Dendritic cell treated with granulocyte-macrophage colony-stimulating factor and Interleukin-4, amounts not matched to agents 40 ng/mL and 50 ng/mL, for 4 days (primary cell): ENCODE results near the gene RNPS1.
A peak's percentile ranks its signal among the peaks of the same experiment; 100 is the strongest.

Source experiments
- H3K27ac Mint-ChIP-seq: one replicate; pipeline ENCODE4 v1.8.0; 2022; ENCODE audit warnings: mild to moderate bottlenecking, mixed read lengths
- H3K27me3 Mint-ChIP-seq: one replicate; pipeline ENCODE4 v1.8.0; 2022; ENCODE audit warnings: mild to moderate bottlenecking, mixed read lengths
- H3K36me3 Mint-ChIP-seq: one replicate; pipeline ENCODE4 v1.8.0; 2022; ENCODE audit warnings: low read depth, mixed read lengths
- H3K4me1 Mint-ChIP-seq: one replicate; pipeline ENCODE4 v1.8.0; 2022; ENCODE audit warnings: low read depth, mixed read lengths
- H3K4me3 Mint-ChIP-seq: one replicate; pipeline ENCODE4 v1.8.0; 2022; ENCODE audit warnings: mild to moderate bottlenecking, moderate library complexity, mixed read lengths
- H3K9me3 Mint-ChIP-seq: one replicate; pipeline ENCODE4 v1.8.0; 2022; ENCODE audit warnings: mixed read lengths
- intact Hi-C: fragments of 100-400 bp; cut with micrococcal nuclease; formaldehyde crosslinking; loops from one replicate; pipeline ENCODE4 v1.15.0; 2022

RNPS1 gene, protein sequence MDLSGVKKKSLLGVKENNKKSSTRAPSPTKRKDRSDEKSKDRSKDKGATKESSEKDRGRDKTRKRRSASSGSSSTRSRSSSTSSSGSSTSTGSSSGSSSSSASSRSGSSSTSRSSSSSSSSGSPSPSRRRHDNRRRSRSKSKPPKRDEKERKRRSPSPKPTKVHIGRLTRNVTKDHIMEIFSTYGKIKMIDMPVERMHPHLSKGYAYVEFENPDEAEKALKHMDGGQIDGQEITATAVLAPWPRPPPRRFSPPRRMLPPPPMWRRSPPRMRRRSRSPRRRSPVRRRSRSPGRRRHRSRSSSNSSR

DNA sequence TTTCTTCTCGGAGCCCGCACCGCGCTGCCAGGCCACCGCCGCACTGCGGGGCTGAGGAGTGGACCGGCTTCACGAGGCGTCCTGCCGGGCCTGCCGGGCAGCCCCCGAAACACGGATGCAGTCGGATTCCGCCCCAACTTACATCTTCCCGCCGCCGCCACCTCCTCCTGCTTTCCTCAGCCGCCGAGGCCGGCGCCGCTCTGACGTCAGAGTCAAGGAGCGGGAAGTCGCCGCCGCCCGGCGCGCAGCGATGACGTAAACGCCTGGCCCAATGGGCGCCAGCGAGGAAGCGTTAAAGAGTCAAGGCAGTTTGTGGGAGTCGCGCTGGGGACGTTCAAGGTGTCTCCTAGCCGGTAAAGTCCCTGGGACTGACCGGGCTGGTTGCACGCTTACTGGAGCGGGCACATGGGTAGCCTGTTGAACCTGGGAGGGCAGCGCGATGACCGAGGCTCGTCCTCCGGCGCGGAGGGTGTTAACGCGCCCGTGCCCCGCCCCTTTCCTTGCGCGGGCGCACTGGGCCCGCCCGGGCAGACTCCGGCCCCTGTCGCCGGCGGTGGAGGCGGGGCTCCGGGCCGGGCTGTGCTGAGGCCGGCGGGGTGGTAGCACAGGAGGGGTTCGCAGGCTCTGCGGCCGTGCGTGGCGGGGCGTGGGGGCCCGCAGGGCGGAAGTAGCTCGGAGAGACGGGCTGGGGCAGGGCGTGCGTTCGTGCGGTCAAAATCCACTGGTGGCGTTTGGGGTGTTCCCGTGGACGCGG lies at the start of gene RNPS1:
Gene RNPS1, minus strand, starts transcription at position 214 of the 754 bp plus-strand sequence. CDS start 3,483 bp downstream, outside the sequence.
- intact Hi-C loops: loop anchor here (1.0 to 10.0 kb wide), 2 partner anchors 17 to 237 kb away; partner anchors contain the start of gene ECI1
- Mint-ChIP-seq H3K4me3 (peak within 1 kb of the TSS; percentile 97), H3K4me1 (peaks cover 62% of the 10 kb centered on the region), H3K9me3 (no peaks in the 10 kb centered on the region), H3K36me3 (peaks cover 66% of the 10 kb centered on the region), H3K27me3 (no peaks in the 10 kb centered on the region), H3K27ac (peak within 1 kb of the TSS; percentile 98)

DNA sequence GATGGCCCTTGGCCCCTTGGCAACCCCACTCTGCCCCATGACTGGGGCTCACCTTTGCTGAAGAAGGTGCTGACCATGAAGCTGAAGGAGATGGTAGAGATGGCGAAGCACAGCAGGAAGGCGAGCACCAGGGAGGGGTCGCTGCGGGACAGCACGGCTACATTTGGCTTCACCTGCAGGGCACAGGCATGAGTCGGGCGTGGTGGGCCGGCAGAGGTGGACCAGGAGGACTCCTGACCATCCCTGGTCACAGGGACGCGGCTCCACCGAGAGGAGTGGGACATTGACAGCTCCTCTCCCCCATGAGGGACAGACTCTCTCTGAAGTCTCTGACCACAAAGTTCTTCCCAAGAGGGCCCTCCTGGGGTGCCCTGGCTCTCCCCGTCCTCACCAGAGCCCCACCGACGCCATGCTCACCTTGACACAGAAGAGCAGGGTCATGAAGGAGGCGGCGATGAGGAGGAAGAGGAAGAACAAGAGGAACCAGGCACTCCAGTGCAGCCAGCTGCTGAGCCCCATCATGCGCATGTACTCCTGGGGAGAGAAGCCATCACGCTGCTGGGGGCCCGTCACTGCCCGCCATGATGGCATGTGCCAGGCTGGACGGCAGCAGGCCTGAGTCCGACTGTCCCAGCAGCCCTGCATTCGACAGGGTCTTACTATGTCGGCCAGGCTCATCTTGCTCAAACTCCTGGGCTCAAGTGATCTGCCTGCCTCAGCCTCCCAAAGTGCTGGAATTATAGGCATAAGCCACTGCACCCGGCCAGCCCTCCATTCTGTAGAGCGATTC lies 49.5 kb upstream of the RNPS1 start:
- H3K4me1 Mint-ChIP-seq: no peaks in the 10 kb centered on the region
- no peaks in the 10 kb centered on the region for H3K9me3 Mint-ChIP-seq
- no peak overlapping the region for H3K27ac Mint-ChIP-seq
- no peak overlapping the region for H3K4me3 Mint-ChIP-seq
- intact Hi-C loops: no loop called here
- H3K27me3 Mint-ChIP-seq: no peaks in the 10 kb centered on the region
- H3K36me3 Mint-ChIP-seq: no peaks in the 10 kb centered on the region

DNA sequence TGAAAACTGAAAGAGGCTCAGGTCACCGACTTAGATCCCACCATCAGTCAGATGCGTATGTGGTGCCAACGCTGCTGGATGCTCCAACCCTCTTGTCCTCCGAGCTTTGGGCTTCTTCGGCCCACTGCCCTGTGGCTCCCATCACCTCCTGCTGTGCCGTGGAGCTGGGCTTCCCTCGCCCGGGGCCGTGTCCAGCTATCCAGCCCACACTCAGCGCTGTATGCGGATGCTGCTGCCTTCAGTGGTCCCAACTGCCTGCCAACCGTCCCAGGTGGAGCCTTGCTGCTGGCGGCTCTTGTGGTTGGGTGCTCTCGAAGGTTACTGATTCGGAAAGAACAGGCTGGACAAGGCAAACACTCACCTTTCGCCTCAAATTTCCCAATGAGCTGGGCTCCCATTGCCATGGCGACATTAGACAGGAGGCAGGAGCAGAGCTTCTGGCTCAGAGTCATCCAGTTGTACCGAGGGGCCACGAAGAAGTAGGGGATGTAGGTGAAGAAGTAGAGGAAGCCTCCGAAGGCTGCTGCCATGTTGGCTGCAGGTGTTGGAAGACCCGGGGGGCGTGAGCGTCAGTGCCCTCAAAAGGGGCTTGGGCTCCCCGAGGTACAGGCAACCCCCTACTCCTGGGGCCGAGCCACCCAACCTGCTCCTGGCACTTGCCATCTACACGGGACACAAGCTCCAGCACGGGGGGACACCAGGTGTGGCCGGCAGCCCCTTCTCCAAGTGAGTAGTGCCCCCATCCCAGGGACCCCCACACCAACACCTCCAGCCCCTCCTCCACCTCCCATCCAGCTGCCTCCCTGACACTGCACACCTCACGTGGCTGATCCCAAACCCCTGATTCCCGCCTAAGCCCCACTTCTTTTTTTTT lies 40.4 kb upstream of the RNPS1 start:
- H3K27ac Mint-ChIP-seq: no peak overlapping the region
- intact Hi-C loops: no loop called here
- no peak overlapping the region for H3K4me3 Mint-ChIP-seq
- H3K9me3 Mint-ChIP-seq: no peaks in the 10 kb centered on the region
- H3K27me3 Mint-ChIP-seq: no peaks in the 10 kb centered on the region
- no peaks in the 10 kb centered on the region for H3K4me1 Mint-ChIP-seq
- H3K36me3 Mint-ChIP-seq: no peaks in the 10 kb centered on the region

DNA sequence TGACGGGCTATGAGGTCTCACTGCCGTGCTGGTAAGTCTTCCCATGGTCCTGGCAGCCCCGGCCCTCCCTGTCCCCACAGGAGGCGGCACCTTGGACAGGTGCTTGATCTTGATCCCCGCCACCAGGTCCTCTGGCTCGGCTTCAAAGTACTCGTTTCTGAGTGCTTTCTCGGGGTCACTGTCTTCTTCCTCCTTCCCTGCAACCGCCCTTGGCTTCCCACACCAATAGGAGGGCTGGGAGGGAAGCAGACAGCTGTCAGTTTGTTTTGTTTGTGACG lies 31.9 kb upstream of the RNPS1 start:
- no peaks in the 10 kb centered on the region for H3K36me3 Mint-ChIP-seq
- H3K4me1 Mint-ChIP-seq: peaks cover 16% of the 10 kb centered on the region
- H3K27ac Mint-ChIP-seq: no peak overlapping the region
- H3K9me3 Mint-ChIP-seq: no peaks in the 10 kb centered on the region
- H3K4me3 Mint-ChIP-seq: no peak overlapping the region
- intact Hi-C loops: no loop called here
- no peaks in the 10 kb centered on the region for H3K27me3 Mint-ChIP-seq

DNA sequence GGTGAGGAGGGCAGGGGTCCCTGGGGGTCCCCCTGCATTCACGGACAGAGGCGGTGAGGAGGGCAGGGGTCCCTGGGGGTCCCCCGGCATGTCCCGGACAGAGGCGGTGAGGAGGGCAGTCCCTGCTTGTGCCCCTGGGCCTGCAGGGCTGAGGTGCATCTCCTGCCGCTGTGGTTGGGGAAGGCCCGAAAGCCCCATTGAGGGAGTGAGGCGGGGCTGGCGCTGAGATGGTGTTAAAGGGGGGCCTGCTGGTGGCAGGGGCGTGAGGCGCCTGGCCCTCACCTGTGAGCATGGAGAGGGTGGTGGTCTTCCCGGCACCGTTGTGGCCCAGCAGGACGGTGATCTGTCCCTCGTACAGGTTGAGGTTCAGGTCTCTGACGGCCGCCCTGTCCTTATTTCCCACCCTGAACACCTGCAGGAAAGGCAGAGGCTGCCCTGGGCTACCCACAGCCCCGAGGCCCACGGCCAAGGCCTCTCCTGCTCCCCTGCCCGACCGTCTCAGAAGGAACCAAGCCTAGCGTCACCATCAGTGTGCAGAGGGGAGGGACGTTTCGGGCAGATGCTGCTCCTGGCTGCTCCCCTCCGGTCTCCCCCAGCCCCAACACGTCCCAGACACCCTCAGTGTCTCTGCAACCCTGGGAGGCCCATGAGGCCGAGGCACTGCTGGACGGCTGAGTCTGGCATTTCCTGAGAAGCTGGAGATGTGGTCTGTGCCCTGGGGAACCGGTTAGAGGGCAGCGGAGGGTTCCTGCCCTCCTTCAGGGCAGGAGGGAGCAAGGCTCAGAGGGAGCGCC lies 31.4 kb upstream of the RNPS1 start:
- no peaks in the 10 kb centered on the region for H3K9me3 Mint-ChIP-seq
- H3K4me3 Mint-ChIP-seq: no peak overlapping the region
- H3K4me1 Mint-ChIP-seq: peaks cover 16% of the 10 kb centered on the region
- no peaks in the 10 kb centered on the region for H3K27me3 Mint-ChIP-seq
- H3K36me3 Mint-ChIP-seq: no peaks in the 10 kb centered on the region
- H3K27ac Mint-ChIP-seq: no peak overlapping the region
- intact Hi-C loops: no loop called here

DNA sequence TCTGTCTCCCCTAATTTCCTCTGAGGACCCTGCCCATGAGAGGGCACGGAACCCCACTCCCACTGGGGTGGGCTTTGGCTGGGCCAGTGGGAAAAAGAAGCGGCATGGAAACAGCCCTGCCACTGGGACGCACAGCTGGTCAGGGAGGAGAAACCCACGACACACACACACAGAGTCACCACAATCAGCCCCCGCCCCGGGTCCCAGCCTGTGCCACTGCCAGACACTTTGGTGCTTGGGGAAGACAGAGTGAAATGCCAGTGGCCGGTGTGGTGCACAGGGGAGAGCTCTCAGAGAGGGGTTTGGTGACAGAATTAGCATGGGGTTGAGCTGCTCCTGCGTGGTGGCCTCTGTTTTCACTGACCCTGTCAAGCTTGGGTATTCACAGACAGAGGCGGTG lies 30.7 kb upstream of the RNPS1 start:
- Mint-ChIP-seq H3K4me3 (no peak overlapping the region), H3K27me3 (no peaks in the 10 kb centered on the region), H3K36me3 (no peaks in the 10 kb centered on the region), H3K4me1 (peaks cover 16% of the 10 kb centered on the region), H3K27ac (no peak overlapping the region), H3K9me3 (no peaks in the 10 kb centered on the region)
- intact Hi-C loops: no loop called here

DNA sequence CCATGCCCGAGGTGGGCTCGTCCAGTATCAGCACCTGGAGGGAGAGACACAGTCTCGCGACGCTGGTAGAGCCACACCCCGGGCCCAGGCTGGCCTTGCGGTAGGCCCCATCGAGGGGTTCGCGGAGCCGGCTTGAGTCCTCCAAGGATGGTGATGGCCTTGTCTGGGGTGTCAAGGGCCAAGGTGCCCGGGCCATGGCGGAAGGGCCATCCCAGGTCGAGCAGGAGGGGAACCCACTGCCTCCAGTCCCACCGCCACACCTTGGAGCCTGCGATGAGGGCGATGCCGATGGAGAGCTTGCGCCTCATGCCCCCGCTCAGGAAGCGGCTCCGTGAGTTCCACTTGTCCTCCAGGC lies 29.6 kb upstream of the RNPS1 start:
- Mint-ChIP-seq H3K4me3 (no peak overlapping the region), H3K4me1 (peaks cover 16% of the 10 kb centered on the region), H3K27me3 (no peaks in the 10 kb centered on the region), H3K36me3 (no peaks in the 10 kb centered on the region), H3K27ac (no peak overlapping the region), H3K9me3 (no peaks in the 10 kb centered on the region)
- intact Hi-C loops: no loop called here

DNA sequence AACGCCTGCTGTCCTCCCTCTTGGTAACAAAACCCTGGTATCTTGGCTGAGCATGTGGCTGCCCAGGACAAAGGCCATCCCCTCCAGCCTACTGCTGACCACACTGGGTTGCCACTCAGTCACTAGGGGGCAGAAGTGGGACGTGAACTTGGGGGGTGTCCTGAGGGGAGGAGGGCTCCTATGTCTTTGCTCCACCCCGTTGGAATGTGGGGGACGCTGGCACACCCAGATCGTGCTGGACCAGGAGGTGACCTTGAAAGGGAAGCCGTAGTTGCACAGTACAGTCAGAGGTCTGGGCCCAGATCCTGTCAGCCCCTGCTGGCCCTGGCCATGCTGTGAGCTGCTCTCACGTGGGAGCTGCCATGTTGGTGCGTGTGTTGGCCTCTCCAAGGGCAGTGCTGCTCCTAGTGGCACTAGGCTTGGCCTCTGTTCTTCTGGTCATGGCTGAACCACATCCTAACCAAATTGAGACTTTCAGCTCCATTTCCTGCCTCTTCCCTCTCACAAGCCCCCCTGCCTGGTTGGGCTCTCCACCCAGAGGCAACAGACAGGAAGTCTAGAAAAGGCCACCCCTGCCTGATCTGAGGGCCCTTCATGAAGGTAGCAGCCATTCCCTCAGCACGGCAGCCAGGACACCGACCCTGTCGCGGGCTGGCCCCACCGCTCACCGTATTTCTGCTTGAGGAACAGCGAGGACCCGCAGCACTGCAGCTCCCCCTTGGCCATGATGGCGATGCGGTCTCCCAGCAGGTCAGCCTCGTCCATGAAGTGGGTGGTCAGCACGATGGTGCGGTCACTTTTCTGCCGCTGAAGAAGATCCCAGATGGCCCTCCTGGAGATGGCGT lies 29.0 kb upstream of the RNPS1 start:
- Mint-ChIP-seq H3K4me3 (no peak overlapping the region), H3K36me3 (no peaks in the 10 kb centered on the region), H3K4me1 (peaks cover 16% of the 10 kb centered on the region), H3K9me3 (no peaks in the 10 kb centered on the region), H3K27ac (no peak overlapping the region), H3K27me3 (no peaks in the 10 kb centered on the region)
- intact Hi-C loops: no loop called here

DNA sequence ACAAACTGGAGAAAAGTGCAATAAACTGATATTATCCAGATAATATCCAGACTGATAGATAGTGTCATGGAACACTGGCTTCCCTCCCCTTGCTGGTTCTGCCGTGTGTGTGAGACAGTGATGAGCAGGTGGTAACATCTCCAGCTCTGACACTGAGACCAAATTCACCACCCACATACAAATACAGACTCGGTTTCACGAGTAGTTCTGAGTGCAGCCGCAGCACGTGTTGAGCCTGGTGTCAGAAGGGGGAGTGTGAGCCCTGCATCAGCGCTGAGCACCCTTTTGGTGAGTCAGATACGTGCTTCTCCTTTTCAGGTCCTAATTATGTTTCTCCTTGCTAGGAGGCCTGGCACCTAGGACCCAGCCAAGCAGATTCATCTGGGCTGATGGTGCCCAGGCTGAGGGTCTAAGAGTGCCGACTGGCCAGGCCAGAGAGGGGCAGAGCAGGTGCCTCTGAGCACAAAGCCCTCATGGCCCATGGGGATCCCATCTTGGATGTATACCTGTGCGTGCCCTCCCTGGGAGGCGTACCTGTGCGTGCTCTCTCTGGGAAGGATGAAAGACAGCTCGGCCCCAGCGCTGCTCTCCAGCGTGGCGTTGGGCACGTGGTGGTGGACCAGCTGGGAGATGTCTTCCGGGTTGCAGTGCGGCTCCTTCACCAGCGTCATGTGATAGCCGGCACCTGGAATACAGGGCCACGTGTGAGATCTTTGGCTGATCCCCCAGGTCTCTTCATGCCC lies 27.3 kb upstream of the RNPS1 start:
- intact Hi-C loops: no loop called here
- Mint-ChIP-seq H3K27ac (no peak overlapping the region), H3K9me3 (no peaks in the 10 kb centered on the region), H3K36me3 (no peaks in the 10 kb centered on the region), H3K27me3 (no peaks in the 10 kb centered on the region), H3K4me3 (no peak overlapping the region), H3K4me1 (peaks cover 16% of the 10 kb centered on the region)

DNA sequence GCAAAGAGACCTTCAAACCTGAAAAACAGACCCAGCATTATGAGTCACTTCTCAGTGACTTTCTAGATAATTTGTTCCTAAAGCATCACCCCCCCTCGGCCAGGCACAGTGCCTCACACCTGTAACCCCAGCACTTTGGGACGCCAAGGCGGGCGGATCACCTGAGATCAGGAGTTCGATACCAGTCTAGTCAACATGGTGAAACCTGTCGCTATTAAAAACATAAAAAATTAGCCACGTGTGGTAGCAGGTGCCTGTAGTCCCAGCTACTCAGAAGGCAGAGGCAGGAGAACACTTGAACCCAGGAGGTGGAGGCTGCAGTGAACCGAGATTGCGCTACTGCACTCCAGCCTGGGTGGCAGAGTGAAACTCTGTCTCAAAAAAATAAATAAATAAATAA lies 24.3 kb upstream of the RNPS1 start:
- no peaks in the 10 kb centered on the region for H3K27me3 Mint-ChIP-seq
- no peaks in the 10 kb centered on the region for H3K36me3 Mint-ChIP-seq
- H3K4me3 Mint-ChIP-seq: no peak overlapping the region
- H3K9me3 Mint-ChIP-seq: no peaks in the 10 kb centered on the region
- no peak overlapping the region for H3K27ac Mint-ChIP-seq
- peaks cover 16% of the 10 kb centered on the region for H3K4me1 Mint-ChIP-seq
- intact Hi-C loops: no loop called here

DNA sequence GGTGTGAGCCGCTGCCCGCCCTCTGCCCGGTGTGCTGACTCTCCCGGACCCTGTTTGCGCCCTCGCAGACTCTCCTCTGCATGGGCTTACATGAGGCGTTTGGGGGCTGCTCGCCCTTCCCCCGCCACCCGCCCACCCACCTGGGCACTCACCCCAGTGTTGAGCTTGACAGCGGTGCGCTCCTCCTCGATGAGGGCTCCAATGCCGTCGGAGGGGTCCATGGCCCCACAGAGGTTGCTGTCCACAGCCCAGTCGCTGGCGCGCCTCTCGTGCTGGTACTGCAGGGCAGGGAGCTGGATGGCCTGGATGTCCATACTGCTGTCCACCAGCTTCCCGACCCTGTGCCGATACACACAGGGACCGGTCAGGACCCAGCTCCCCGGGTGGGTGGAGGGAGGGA lies 21.4 kb upstream of the RNPS1 start:
- Mint-ChIP-seq H3K4me3 (no peak overlapping the region), H3K27ac (no peak overlapping the region), H3K4me1 (no peaks in the 10 kb centered on the region), H3K27me3 (no peaks in the 10 kb centered on the region), H3K9me3 (no peaks in the 10 kb centered on the region), H3K36me3 (no peaks in the 10 kb centered on the region)
- intact Hi-C loops: no loop called here

DNA sequence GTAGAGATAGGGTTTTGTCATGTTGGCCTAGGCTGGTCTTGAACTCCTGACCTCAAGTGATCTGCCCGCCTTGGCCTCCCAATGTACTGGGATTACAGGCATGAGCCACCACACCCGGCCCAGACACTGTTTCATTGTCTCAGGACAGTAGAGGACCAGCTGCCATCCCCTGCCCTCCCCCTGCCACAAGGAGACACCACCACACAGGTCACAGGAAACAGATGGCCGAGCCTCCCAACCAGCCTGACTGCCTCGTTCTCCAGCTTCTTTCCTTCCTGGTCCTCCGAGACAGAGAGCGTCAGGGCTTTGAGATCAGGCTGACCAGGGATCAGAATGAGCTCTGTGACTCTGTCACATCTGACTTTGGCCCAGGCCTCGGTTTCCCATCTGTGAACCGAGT lies 20.8 kb upstream of the RNPS1 start:
- no peak overlapping the region for H3K4me3 Mint-ChIP-seq
- no peaks in the 10 kb centered on the region for H3K27me3 Mint-ChIP-seq
- H3K36me3 Mint-ChIP-seq: no peaks in the 10 kb centered on the region
- no peak overlapping the region for H3K27ac Mint-ChIP-seq
- H3K9me3 Mint-ChIP-seq: no peaks in the 10 kb centered on the region
- intact Hi-C loops: no loop called here
- no peaks in the 10 kb centered on the region for H3K4me1 Mint-ChIP-seq
